GM12878 (cell line): Measurements from ENCODE around the gene CHST15. TPM values are rescaled to one million over a fixed set of nuclear protein-coding genes. Genes with fewer than 3 reads are reported as not detected.

Source experiments
- ATAC-seq: fragments of 200-7000 bp; cut with Tn5 transposase; 3 replicates; pipeline ENCODE4 v1.9.1; 2020; ENCODE audit warnings: mild to moderate bottlenecking, moderate library complexity
- BruUV-seq: library from RNA; stranded (reverse); fragments of 400-500 nt; replicated peaks from 2 replicates; lab custom pipeline; 2021; lab: Mats Ljungman, UMichigan
- CTCF ChIA-PET: fragments of 300-600 bp; sonication (Branson Sonifier 250); formaldehyde crosslinking; extraction: SDS; loops from one replicate; lab custom pipeline; 2021; ENCODE audit warnings: inconsistent platforms; lab: Yijun Ruan, JAX
- POLR2A ChIA-PET: fragments of 350-600 bp; formaldehyde crosslinking; extraction: SDS; loops from one replicate; lab custom pipeline; 2021; ENCODE audit warnings: inconsistent platforms; lab: Charles Lee
- RAD21 ChIA-PET: fragments of 300-600 bp; sonication (Branson Sonifier 250); formaldehyde crosslinking; loops from one replicate; lab custom pipeline; 2023; ENCODE audit warnings: antibody characterized with exemption; ENCODE audit not compliant: unreplicated experiment; lab: Charles Lee
- SMC1A ChIA-PET: fragments of 300-600 bp; sonication (Branson Sonifier 250); formaldehyde crosslinking; loops from one replicate; lab custom pipeline; 2023; ENCODE audit not compliant: unreplicated experiment, uncharacterized antibody; lab: Charles Lee
- DNase-seq: peaks from one replicate; pipeline ENCODE4 v3.0.0-alpha.2; 2011; ENCODE audit warnings: low read depth, low spot score
- FAIRE-seq: peaks from 3 replicates; lab custom pipeline; 2011; peaks lifted over from hg19 to GRCh38; lab: Jason Lieb, UNC
- H2AFZ ChIP-seq: 2 replicates; pipeline ENCODE4 v1.6.0; 2011; ENCODE audit warnings: low read depth, low read length, control low read depth; ENCODE audit not compliant: control insufficient read depth
- H3K27ac ChIP-seq: 2 replicates; pipeline ENCODE4 v1.5.1; 2011; ENCODE audit warnings: control low read depth; ENCODE audit not compliant: control insufficient read depth, insufficient read depth
- H3K27me3 ChIP-seq, 2 experiments: replicated peaks in 1 of 2; 2 replicates each; pipeline versions ENCODE4 v1.6.0 to v1.6.1; 2011; ENCODE audit warnings: low read length in 1 of 2; ENCODE audit not compliant: control insufficient read depth in 2 of 2, insufficient read depth in 2 of 2
- H3K36me3 ChIP-seq, 2 experiments: 2 replicates each; pipeline ENCODE4 v1.5.1; 2011; ENCODE audit warnings: low read length in 1 of 2; ENCODE audit not compliant: control insufficient read depth in 2 of 2, insufficient read depth in 2 of 2
- H3K4me1 ChIP-seq: 2 replicates; pipeline ENCODE4 v1.6.1; 2011; ENCODE audit warnings: mild to moderate bottlenecking, low read length, moderate library complexity, mixed read lengths; ENCODE audit not compliant: control insufficient read depth, insufficient read depth
- H3K4me2 ChIP-seq: 2 replicates; pipeline ENCODE4 v1.6.0; 2011; ENCODE audit warnings: control low read depth; ENCODE audit not compliant: control insufficient read depth, insufficient read depth
- H3K4me3 ChIP-seq: fragments of 200-600 bp; sonication (generic); 2 replicates; pipeline ENCODE4 v1.5.1; 2016
- H3K79me2 ChIP-seq: 2 replicates; pipeline ENCODE4 v1.6.0; 2011; ENCODE audit warnings: low read length; ENCODE audit not compliant: control insufficient read depth, insufficient read depth
- H3K9ac ChIP-seq: 2 replicates; pipeline ENCODE4 v1.8.0; 2011; ENCODE audit warnings: low read length, control low read depth, mixed read lengths; ENCODE audit not compliant: control insufficient read depth, insufficient read depth
- H3K9me3 ChIP-seq: replicated peaks from 3 replicates; pipeline ENCODE4 v1.5.1; 2011; ENCODE audit warnings: mild to moderate bottlenecking, low read length; ENCODE audit not compliant: control insufficient read depth, insufficient read depth
- H4K20me1 ChIP-seq: 2 replicates; pipeline ENCODE4 v1.6.0; 2011; ENCODE audit not compliant: control insufficient read depth, insufficient read depth
- BRCA1 ChIP-seq: IDR thresholded peaks from 2 replicates; pipeline ENCODE4 v1.6.1; 2011; ENCODE audit warnings: low read depth, low read length, improper control_type of control experiment
- CBFB ChIP-seq: IDR thresholded peaks from 2 replicates; pipeline ENCODE4 v1.6.1; 2016; ENCODE audit warnings: antibody characterized with exemption, low read depth
- ETV6 ChIP-seq, 2 experiments: fragments of 450-650 bp in 1 of 2; IDR thresholded peaks in 1 of 2; conservative IDR thresholded peaks in 1 of 2; 2 replicates each; pipeline ENCODE4 v1.6.1; 2014; ENCODE audit warnings: antibody characterized with exemption in 1 of 2, borderline replicate concordance in 1 of 2, low read depth in 1 of 2, mild to moderate bottlenecking in 1 of 2, moderate library complexity in 1 of 2
- EZH2 ChIP-seq: IDR thresholded peaks from 2 replicates; pipeline ENCODE4 v1.6.1; 2012; ENCODE audit warnings: low read depth, mild to moderate bottlenecking, control low read depth, inconsistent platforms, low read length, borderline replicate concordance; ENCODE audit not compliant: control insufficient read depth
- HDAC2 ChIP-seq: fragments of 200-600 bp; sonication (generic); IDR thresholded peaks from 2 replicates; pipeline ENCODE4 v1.6.1; 2017
- JUNB ChIP-seq: IDR thresholded peaks from 2 replicates; pipeline ENCODE4 v1.6.1; 2016; ENCODE audit warnings: antibody characterized with exemption, mild to moderate bottlenecking
- KDM1A ChIP-seq: fragments of 200-600 bp; sonication (generic); IDR thresholded peaks from 2 replicates; pipeline ENCODE4 v1.6.1; 2016; ENCODE audit warnings: borderline replicate concordance
- KLF5 ChIP-seq: fragments of 450-650 bp; IDR thresholded peaks from 2 replicates; pipeline ENCODE4 v1.6.1; 2014; ENCODE audit warnings: mild to moderate bottlenecking; ENCODE audit not compliant: partially characterized antibody
- NRF1 ChIP-seq: conservative IDR thresholded peaks from 2 replicates; pipeline ENCODE4 v1.6.1; 2011; ENCODE audit warnings: mild to moderate bottlenecking, low read depth, low read length, improper control_type of control experiment
- SMC3 ChIP-seq: IDR thresholded peaks from 2 replicates; pipeline ENCODE4 v1.6.1; 2011; ENCODE audit warnings: low read length, improper control_type of control experiment, borderline replicate concordance
- STAT1 ChIP-seq: fragments of 450-650 bp; conservative IDR thresholded peaks from 2 replicates; pipeline ENCODE4 v1.6.1; 2014; ENCODE audit warnings: antibody characterized with exemption, mild to moderate bottlenecking
- TCF12 ChIP-seq: IDR thresholded peaks from 2 replicates; pipeline ENCODE4 v1.6.1; 2011; ENCODE audit warnings: low read depth, mild to moderate bottlenecking, low read length
- YY1 ChIP-seq: IDR thresholded peaks from 2 replicates; pipeline ENCODE4 v1.6.1; 2011; ENCODE audit warnings: low read depth, mild to moderate bottlenecking, low read length
- WGBS: methylation state at CpG from one replicate; pipeline ENCODE4 v1.1.6; 2016; ENCODE audit warnings: low lambda C conversion rate; ENCODE audit not compliant: insufficient replicate concordance, insufficient coverage; ENCODE audit errors: missing lambda C conversion rate; 5-methylcytosine and 5-hydroxymethylcytosine counted together
- in situ Hi-C: fragments of 300-500 bp; cut with MboI; formaldehyde crosslinking; loops from 9 replicates; pipeline ENCODE4 v1.14.3; 2018; ENCODE audit warnings: mixed read lengths
- intact Hi-C: fragments of 100-400 bp; cut with micrococcal nuclease; formaldehyde crosslinking; loops from one replicate; pipeline ENCODE4 v1.14.2; 2022; ENCODE audit not compliant: unreplicated experiment
- polyA plus RNA-seq, 11 experiments: library from polyadenylated mRNA; depleted of rRNA in 4 of 11; unstranded in 6 of 11; stranded (reverse) in 5 of 11; fragments of >200 nt; fragmentation: Nextera tagmentation in 4 of 11; fragmentation: Illumina TruSeq in 1 of 11; extraction: Ambion mirVana in 4 of 11; extraction: Trizol in 1 of 11; gene quantifications; 1 replicate in 1 of 11; 2 replicates in 10 of 11; pipeline versions ENCODE4 v1.2.1 to v1.2.3, GENCODE V29; 2011 to 2016; ENCODE audit warnings: inconsistent platforms in 2 of 11, missing spikeins in 2 of 11, low read depth in 1 of 11
- total RNA-seq, 4 experiments: library from RNA; depleted of rRNA in 3 of 4; stranded (reverse); fragments of >200 nt in 3 of 4; fragmentation: Illumina TruSeq in 1 of 4; extraction: Trizol in 1 of 4; gene quantifications; 2 replicates each; pipeline versions ENCODE4 v1.2.1 to v1.2.3, GENCODE V29; 2013 to 2021

Gene CHST15
- total and polyA plus RNA-seq, 10 of the 15 experiments (the other 5 are each of a cell fraction or from before 2014, with no cell fraction given) = 0.02 to 0.53 (median 0.05) TPM; not detected in 1

- no peak for TF ChIP-seq TCF12
- TF ChIP-seq, all 136 proteins: peak for 0
- POLR2A ChIA-PET = no interaction called here
These were observed 19.6 kb upstream of the CHST15 start for GRCh38 chr10:124112891-124113580.

GRCh38 chr10:124110882-124111281 is 17.5 kb upstream of the CHST15 start:
- in situ Hi-C loops = no loop called here
- H3K27me3 ChIP-seq = peaks cover 1 to 5% of the 10 kb centered on the region in 2 experiments; a peak in 3 of 4 replicates
- no peak overlapping the region for H3K4me3 ChIP-seq
- POLR2A ChIA-PET = no interaction called here
- H3K79me2 ChIP-seq = no peaks in the 10 kb centered on the region
- no peak overlapping the region for H3K27ac ChIP-seq
- no peak overlapping the region for H3K4me2 ChIP-seq
- no peak overlapping the region for H3K9ac ChIP-seq
- H3K4me1 ChIP-seq = peaks cover 17% of the 10 kb centered on the region
- FAIRE-seq = no peak
- H3K9me3 ChIP-seq = no peaks in the 10 kb centered on the region
- TF ChIP-seq BRCA1 (no peak), KDM1A (no peak), EZH2 (no peak), TCF12 (no peak), STAT1 (no peak), NRF1 (no peak), ETV6 (conservative IDR thresholded peaks at IDR 0.05 in 1 of 2, IDR thresholded peaks at IDR 0.05 in 1 of 2; ENCODE audit: borderline replicate concordance in 1 of 2, low read depth in 1 of 2) (no peak), HDAC2 (no peak), SMC3 (no peak), CBFB (no peak), YY1 (no peak), JUNB (no peak), KLF5 (no peak)
- TF ChIP-seq, all 136 proteins: peak for 0
- ATAC-seq = no peak
- no TSS peak for BruUV-seq
- CTCF ChIA-PET = no interaction called here
- Histone ChIP-seq H2AFZ (no peak overlapping the region), H4K20me1 (no peaks in the 10 kb centered on the region), H3K36me3 (no peaks in the 10 kb centered on the region)
- RAD21 ChIA-PET = no interaction called here
- WGBS = 55% methylated on average over 5 of the region's 5 CpGs
- intact Hi-C loops = no loop called here
- SMC1A ChIA-PET = no interaction called here
- DNase-seq = no peak

More at GRCh38 chr10:124112891-124113580, 19.6 kb upstream of the CHST15 start:
- Histone ChIP-seq H3K4me2 (no peak overlapping the region), H3K27me3 (peaks cover 0 to 8% of the 10 kb centered on the region in 2 experiments; a peak in 3 of 4 replicates), H3K4me3 (no peak overlapping the region), H4K20me1 (no peaks in the 10 kb centered on the region), H3K4me1 (no peaks in the 10 kb centered on the region; the same call in 1 of the 2 replicates), H3K79me2 (no peaks in the 10 kb centered on the region), H3K27ac (no peak overlapping the region), H2AFZ (no peak overlapping the region), H3K9me3 (no peaks in the 10 kb centered on the region), H3K9ac (no peak overlapping the region), H3K36me3 (no peaks in the 10 kb centered on the region)
- BruUV-seq = no TSS peak
- RAD21 ChIA-PET = no interaction called here
- CTCF ChIA-PET = no interaction called here
- in situ Hi-C loops (no loop called here), intact Hi-C loops (no loop called here)
- FAIRE-seq (no peak), ATAC-seq (no peak), DNase-seq (no peak)
- SMC1A ChIA-PET = no interaction called here
- WGBS = 65% methylated on average over 16 of the region's 16 CpGs
